NB4 (cell line): Measurements from ENCODE around the gene IL21.

ENCODE experiments used
- DNase-seq: peaks from one replicate; pipeline ENCODE4 v3.0.0; 2010; ENCODE audit warnings: low read depth
- H3K4me3 ChIP-seq: one replicate; pipeline ENCODE4 v1.5.1; 2011; ENCODE audit warnings: mild to moderate bottlenecking, low read depth, low read length, moderate library complexity
- CTCF ChIP-seq: IDR thresholded peaks from one replicate; pipeline ENCODE4 v1.5.1; 2012; ENCODE audit warnings: low read depth, low read length
- MYC ChIP-seq: IDR thresholded peaks from 2 replicates; pipeline ENCODE4 v1.6.1; 2011; ENCODE audit warnings: low read depth, low read length
- POLR2A ChIP-seq: IDR thresholded peaks from 2 replicates; pipeline ENCODE4 v1.6.1; 2011; ENCODE audit warnings: mild to moderate bottlenecking; ENCODE audit not compliant: insufficient read length; ENCODE audit errors: extremely low read depth
- TF ChIP-seq, protein P1 (sequence below): IDR thresholded peaks from 2 replicates; pipeline ENCODE4 v1.6.1; 2011; ENCODE audit warnings: low read depth, low read length

The IL21 gene

GRCh38 chr4:122562449-122562848 is 58.4 kb downstream of the IL21 start:
- H3K4me3 ChIP-seq = no peak overlapping the region
- no peak for DNase-seq
- TF ChIP-seq MYC = no peak
- no peak for TF ChIP-seq POLR2A
- TF ChIP-seq CTCF = no peak
- TF ChIP-seq, protein P1, sequence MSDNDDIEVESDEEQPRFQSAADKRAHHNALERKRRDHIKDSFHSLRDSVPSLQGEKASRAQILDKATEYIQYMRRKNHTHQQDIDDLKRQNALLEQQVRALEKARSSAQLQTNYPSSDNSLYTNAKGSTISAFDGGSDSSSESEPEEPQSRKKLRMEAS = no peak
